Epithelial cell of esophagus (primary cell): ENCODE data around the gene S100PBP.
A peak's percentile ranks its signal among the peaks of the same experiment; 100 is the strongest.

ENCODE experiments used
- DNase-seq: peaks from one replicate; pipeline ENCODE4 v3.0.0; 2010; ENCODE audit warnings: low read depth
- H3K4me3 ChIP-seq: 2 replicates; pipeline ENCODE4 v1.5.1; 2011; ENCODE audit warnings: mild to moderate bottlenecking, low read length, control low read depth
- TF ChIP-seq, protein P1 (sequence below): IDR thresholded peaks from 2 replicates; pipeline ENCODE4 v1.5.1; 2011; ENCODE audit warnings: low read depth, mild to moderate bottlenecking, low read length, control low read depth, inconsistent platforms; ENCODE audit not compliant: insufficient read depth; ENCODE audit errors: missing control alignments

S100PBP gene

DNA sequence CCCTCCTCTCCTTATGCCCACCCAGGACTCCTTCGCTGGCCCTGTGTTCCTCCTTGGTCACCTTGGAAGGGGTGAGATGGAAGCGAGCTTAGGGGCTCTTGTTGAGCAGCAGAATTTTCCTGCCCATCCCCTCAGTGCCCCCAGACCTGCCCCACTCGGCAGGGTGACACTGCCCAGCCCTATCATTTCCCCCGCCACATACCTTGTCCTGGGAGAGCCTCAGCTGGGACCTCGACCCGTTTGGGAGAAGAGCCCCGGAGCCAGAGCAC is 54.7 kb downstream of the S100PBP start:
- no peak for DNase-seq
- TF ChIP-seq, protein P1, sequence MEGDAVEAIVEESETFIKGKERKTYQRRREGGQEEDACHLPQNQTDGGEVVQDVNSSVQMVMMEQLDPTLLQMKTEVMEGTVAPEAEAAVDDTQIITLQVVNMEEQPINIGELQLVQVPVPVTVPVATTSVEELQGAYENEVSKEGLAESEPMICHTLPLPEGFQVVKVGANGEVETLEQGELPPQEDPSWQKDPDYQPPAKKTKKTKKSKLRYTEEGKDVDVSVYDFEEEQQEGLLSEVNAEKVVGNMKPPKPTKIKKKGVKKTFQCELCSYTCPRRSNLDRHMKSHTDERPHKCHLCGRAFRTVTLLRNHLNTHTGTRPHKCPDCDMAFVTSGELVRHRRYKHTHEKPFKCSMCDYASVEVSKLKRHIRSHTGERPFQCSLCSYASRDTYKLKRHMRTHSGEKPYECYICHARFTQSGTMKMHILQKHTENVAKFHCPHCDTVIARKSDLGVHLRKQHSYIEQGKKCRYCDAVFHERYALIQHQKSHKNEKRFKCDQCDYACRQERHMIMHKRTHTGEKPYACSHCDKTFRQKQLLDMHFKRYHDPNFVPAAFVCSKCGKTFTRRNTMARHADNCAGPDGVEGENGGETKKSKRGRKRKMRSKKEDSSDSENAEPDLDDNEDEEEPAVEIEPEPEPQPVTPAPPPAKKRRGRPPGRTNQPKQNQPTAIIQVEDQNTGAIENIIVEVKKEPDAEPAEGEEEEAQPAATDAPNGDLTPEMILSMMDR: no peak
- H3K4me3 ChIP-seq: no peak overlapping the region

DNA sequence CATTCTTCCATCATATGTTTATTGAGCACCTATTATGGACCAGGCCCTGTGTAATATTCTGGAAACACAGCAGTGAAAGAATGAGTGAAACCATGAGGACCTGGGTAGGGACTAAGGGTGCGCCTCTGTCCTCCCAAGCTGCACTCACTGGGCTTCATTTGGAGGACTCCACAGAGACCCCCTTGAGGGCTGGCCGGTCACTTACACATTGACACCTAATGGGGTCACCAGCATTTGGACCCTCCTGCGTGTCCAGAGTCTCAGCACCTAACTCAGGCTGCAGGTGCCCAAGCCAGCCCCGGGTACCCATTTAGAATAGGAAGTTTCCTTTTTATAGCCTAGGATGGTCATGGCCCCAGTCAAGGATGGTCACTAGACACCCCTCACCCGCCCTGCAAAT is 56.0 kb downstream of the S100PBP start:
- no peak for DNase-seq
- TF ChIP-seq, protein P1: no peak

DNA sequence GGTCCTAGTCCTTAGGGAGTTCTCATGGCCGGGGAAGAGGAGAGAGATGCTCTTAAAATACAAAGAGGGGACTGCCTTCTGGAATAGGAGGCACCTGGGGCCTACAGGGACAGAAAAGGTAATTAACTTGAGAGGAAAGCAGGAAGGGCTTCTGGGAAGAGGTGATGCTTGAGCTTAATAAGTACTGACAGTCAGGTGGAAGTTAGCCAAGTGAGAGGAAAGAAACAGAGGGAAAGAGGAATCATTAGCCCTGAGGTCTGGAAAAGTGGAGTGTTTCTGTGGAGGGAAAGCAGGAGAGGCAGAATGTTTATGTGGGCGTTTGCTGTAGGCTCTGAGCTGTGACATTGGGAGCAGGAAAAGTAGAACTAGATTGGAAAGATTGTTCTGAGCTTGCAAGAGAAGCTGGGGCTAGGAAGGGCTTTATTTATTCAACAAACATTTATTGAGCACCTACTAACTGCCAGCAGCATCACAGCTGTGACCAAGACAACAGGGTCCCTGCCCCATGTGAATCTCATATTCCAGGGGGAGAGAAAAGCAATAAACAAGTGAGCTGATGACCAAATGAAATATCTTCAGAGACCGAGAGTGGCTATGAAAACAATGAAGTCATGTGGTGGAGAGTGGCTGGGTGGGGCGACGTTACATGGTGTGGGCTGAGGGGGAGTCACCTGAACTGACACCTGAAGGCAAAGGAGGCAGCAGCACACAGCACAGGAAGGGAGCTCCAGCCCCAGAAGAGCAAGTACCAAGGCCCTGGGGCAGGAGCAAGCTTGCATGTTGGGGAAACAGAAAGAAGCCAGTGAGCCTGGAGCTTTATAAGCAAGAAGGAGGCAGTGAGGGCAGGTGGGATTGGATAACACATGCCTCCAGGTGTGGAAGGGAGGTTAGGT is 57.7 kb downstream of the S100PBP start:
- no peak overlapping the region for H3K4me3 ChIP-seq

More for the DNA sequence above, 56.0 kb downstream of the S100PBP start:
- H3K4me3 ChIP-seq: no peak overlapping the region

DNA sequence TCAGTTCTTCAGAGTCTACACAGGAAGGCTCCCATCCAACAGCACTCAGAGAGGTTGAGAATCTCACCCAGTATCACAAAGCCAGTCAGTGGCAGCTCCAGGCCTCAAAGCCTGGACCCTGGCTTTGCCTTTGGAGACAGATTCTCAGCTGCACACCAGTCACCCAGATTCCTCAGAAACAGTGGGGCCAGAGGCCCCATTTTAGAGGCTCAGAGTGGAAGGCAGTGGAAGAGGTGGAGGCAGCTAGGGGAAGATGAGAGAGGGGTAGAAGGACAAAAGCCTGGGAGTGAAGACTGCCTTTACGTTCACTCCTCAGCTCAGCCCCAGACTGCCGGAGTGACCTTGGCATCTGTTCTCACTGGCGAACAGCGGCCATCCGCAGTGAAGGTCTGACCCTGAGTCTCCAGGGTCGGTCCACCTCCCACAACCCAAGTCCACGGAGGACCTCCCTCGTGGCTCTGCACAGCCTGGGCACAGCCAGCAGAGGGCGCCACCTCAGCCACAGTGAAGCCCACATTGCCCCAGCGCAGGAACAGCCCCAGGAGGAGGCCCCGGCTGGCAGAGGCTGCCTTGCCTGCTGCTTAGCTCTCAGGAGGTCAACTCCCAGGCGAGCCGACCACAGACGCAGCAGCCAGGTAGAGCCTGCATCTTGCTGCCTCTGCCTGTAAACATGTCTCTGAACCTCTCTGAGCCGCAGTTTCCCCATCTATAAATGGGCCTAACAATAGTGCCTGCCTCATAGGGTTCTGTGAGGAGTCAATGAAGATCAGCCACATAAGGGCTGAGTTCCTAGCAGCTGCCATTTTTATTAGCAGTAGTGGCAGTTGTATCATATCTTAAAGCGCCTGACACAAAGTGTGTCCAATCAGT is 59.1 kb downstream of the S100PBP start:
- no peak overlapping the region for H3K4me3 ChIP-seq
- peak; percentile 58 for DNase-seq
- TF ChIP-seq, protein P1: peak; percentile 85

More for the DNA sequence above, 57.7 kb downstream of the S100PBP start:
- TF ChIP-seq, protein P1: no peak
- DNase-seq: no peak

DNA sequence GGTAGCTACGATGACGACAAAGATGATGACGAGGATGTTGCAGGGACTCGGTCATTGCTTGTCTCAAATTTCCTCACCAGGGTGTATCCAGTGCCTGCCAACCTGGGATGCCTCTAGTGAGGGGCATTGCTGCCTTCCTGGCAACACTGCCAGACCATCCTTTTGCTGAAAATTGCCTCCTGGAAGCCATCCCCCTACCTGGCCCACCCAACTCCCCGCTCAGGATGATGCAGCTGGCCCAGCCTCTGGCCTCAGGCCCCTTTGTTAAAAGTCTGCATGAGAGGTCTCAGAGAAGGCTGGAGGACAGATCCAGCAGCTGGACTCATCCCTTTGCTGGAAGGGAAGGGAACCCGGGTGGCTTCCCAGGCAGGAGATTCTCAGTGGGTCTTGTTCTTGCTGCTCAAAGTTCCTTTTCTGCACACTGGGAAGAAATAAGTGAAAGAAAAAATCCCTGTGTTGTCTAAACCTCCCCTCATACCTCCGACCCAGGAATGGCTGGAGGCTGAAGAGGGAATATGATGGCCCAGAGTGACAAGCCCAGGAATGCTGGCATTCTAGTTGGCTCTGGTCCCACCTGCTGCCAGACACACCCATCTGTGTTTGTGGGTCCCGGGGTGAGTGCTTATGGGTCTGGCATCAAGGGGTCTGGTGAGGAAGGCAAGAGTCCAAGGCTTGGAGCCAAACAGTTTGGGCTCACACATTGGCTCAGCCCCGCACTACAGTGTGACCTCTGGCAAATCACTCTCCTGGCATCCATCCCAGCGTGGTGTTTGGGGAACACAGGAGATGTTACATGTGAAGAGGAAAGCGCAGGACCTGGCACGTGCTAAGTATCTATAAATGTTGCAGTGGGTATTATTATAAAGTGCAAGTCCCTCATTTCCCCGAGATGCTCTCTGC is 60.0 kb downstream of the S100PBP start:
- TF ChIP-seq, protein P1: no peak
- H3K4me3 ChIP-seq: no peak overlapping the region
- no peak for DNase-seq

DNA sequence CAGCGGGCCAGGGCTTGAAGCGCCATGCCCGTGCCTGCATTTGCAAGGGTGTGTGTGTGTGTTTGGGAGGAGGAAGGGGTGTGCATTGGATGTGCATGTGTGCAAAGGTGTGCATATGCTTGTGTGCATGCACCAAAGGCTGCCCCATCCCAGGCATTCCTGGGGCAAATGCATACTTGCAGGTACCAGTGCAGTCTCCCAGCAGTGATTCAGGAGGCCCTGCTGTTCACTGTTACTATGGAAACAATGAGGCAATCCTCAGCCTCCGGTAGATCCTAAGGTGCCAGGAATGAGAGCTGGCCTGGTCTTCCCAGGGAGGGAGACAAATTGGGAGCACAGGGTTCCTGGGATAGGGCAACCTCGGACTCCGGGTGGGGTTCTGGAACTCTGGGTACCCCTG is 60.7 kb downstream of the S100PBP start:
- TF ChIP-seq, protein P1: no peak
- peak; percentile 85 for DNase-seq
- H3K4me3 ChIP-seq: no peak overlapping the region
